IMR-90 (cell line): ENCODE measurements around the gene APOL3. TPM values are rescaled to one million over a fixed set of nuclear protein-coding genes. Genes with fewer than 3 reads are reported as not detected.
A peak's percentile ranks its signal among the peaks of the same experiment; 100 is the strongest.

ENCODE experiments used
- ATAC-seq: fragments of 200-7000 bp; cut with Tn5 transposase; 2 replicates; pipeline ENCODE4 v1.9.1; 2020; ENCODE audit warnings: low read depth, mild to moderate bottlenecking, moderate library complexity
- BruUV-seq: library from RNA; stranded (reverse); fragments of 400-500 nt; replicated peaks from 2 replicates; lab custom pipeline; 2021; lab: Mats Ljungman, UMichigan
- CTCF ChIA-PET: fragments of 300-600 bp; formaldehyde crosslinking; extraction: SDS; loops from one replicate; lab custom pipeline; 2021; ENCODE audit warnings: antibody characterized with exemption; lab: Yijun Ruan, JAX
- POLR2A ChIA-PET: fragments of 300-600 bp; sonication (Branson Sonifier 250); formaldehyde crosslinking; loops from one replicate; lab custom pipeline; 2022; ENCODE audit warnings: antibody characterized with exemption; ENCODE audit not compliant: unreplicated experiment; lab: Charles Lee
- DNase-seq: peaks from one replicate; pipeline ENCODE4 v3.0.0; 2013
- H2AFZ ChIP-seq: replicated peaks from 2 replicates; pipeline ENCODE3; 2013; ENCODE audit warnings: low read length, mild to moderate bottlenecking; ENCODE audit not compliant: poor library complexity
- H2AK5ac ChIP-seq: 2 replicates; pipeline ENCODE4 v1.6.1; 2013; ENCODE audit warnings: low read depth, low read length, inconsistent platforms
- H2AK9ac ChIP-seq: replicated peaks from 2 replicates; pipeline ENCODE3; 2013; ENCODE audit warnings: mild to moderate bottlenecking, low read depth, low read length, moderate library complexity; ENCODE audit not compliant: poor library complexity
- H2BK120ac ChIP-seq: 2 replicates; pipeline ENCODE4 v1.6.1; 2013; ENCODE audit warnings: low read depth, low read length, inconsistent platforms
- H2BK15ac ChIP-seq: 3 replicates; pipeline ENCODE4 v1.6.1; 2013; ENCODE audit warnings: low read depth, low read length, inconsistent platforms
- H2BK20ac ChIP-seq: 2 replicates; pipeline ENCODE4 v1.6.1; 2013; ENCODE audit warnings: low read depth, mild to moderate bottlenecking, inconsistent platforms, low read length, moderate library complexity
- H2BK5ac ChIP-seq: 2 replicates; pipeline ENCODE4 v1.6.1; 2013; ENCODE audit warnings: mild to moderate bottlenecking, low read depth, low read length, inconsistent platforms; ENCODE audit not compliant: poor library complexity, severe bottlenecking
- H3K14ac ChIP-seq: replicated peaks from 2 replicates; pipeline ENCODE4 v1.6.1; 2013; ENCODE audit warnings: low read depth, low read length, inconsistent platforms
- H3K18ac ChIP-seq: 2 replicates; pipeline ENCODE4 v1.6.1; 2013; ENCODE audit warnings: low read depth, low read length, control low read depth
- H3K23ac ChIP-seq: 2 replicates; pipeline ENCODE4 v1.6.1; 2013; ENCODE audit warnings: low read depth, low read length, inconsistent platforms
- H3K27ac ChIP-seq: 2 replicates; pipeline ENCODE4 v1.5.1; 2013; ENCODE audit warnings: mild to moderate bottlenecking, control low read depth, low read length; ENCODE audit not compliant: insufficient read depth
- H3K27me3 ChIP-seq: 2 replicates; pipeline ENCODE4 v1.6.1; 2013; ENCODE audit warnings: low read length; ENCODE audit not compliant: control insufficient read depth, insufficient read depth
- H3K36me3 ChIP-seq: 2 replicates; pipeline ENCODE4 v1.6.1; 2013; ENCODE audit warnings: low read length, mixed read lengths; ENCODE audit not compliant: control insufficient read depth, insufficient read depth
- H3K4ac ChIP-seq: 2 replicates; pipeline ENCODE4 v1.6.1; 2013; ENCODE audit warnings: low read depth, low read length, inconsistent platforms
- H3K4me1 ChIP-seq: 2 replicates; pipeline ENCODE4 v1.6.1; 2013; ENCODE audit warnings: low read length, mixed read lengths; ENCODE audit not compliant: control insufficient read depth, insufficient read depth
- H3K4me2 ChIP-seq: 2 replicates; pipeline ENCODE4 v1.6.1; 2013; ENCODE audit warnings: low read depth, mild to moderate bottlenecking, control low read depth, low read length, moderate library complexity
- H3K4me3 ChIP-seq: 2 replicates; pipeline ENCODE4 v1.5.1; 2013; ENCODE audit warnings: low read depth, mild to moderate bottlenecking, control low read depth, low read length, moderate library complexity; ENCODE audit not compliant: insufficient read depth
- H3K56ac ChIP-seq: 2 replicates; pipeline ENCODE4 v1.6.1; 2013; ENCODE audit warnings: low read length, inconsistent platforms; ENCODE audit not compliant: insufficient read depth; ENCODE audit errors: extremely low read depth
- H3K79me1 ChIP-seq, 2 experiments: 2 replicates each; pipeline ENCODE4 v1.6.1; 2013; ENCODE audit warnings: low read length in 2 of 2, inconsistent platforms in 1 of 2, low read depth in 1 of 2
- H3K9ac ChIP-seq: 2 replicates; pipeline ENCODE4 v1.6.1; 2013; ENCODE audit warnings: low read depth, low read length, control low read depth
- H3K9me1 ChIP-seq: 2 replicates; pipeline ENCODE4 v1.6.1; 2013; ENCODE audit warnings: low read length, inconsistent platforms; ENCODE audit not compliant: insufficient read depth
- H3K9me3 ChIP-seq: 2 replicates; pipeline ENCODE4 v1.6.1; 2013; ENCODE audit warnings: low read length; ENCODE audit not compliant: control insufficient read depth, insufficient read depth
- H4K20me1 ChIP-seq: 2 replicates; pipeline ENCODE4 v1.6.1; 2013; ENCODE audit warnings: low read length, inconsistent platforms; ENCODE audit not compliant: insufficient read depth
- H4K5ac ChIP-seq: 2 replicates; pipeline ENCODE4 v1.6.1; 2013; ENCODE audit warnings: mild to moderate bottlenecking, low read depth, low read length, control low read depth
- H4K8ac ChIP-seq, 2 experiments: 2 replicates each; pipeline ENCODE4 v1.6.1; 2013; ENCODE audit warnings: low read depth in 2 of 2, low read length in 2 of 2, control low read depth in 1 of 2, inconsistent platforms in 1 of 2
- H4K91ac ChIP-seq: 2 replicates; pipeline ENCODE4 v1.6.1; 2013; ENCODE audit warnings: low read depth, low read length, inconsistent platforms; ENCODE audit not compliant: insufficient read depth
- BHLHE40 ChIP-seq: fragments of 150-350 bp; IDR thresholded peaks from 2 replicates; pipeline ENCODE4 v1.6.1; 2016; ENCODE audit warnings: mild to moderate bottlenecking, low read depth, low read length
- CEBPB ChIP-seq: IDR thresholded peaks from 2 replicates; pipeline ENCODE4 v1.6.1; 2012; ENCODE audit warnings: low read depth, low read length, improper control_type of control experiment
- CHD1 ChIP-seq: IDR thresholded peaks from 2 replicates; pipeline ENCODE4 v1.6.1; 2012; ENCODE audit warnings: low read depth, low read length, improper control_type of control experiment
- CTCF ChIP-seq: conservative IDR thresholded peaks from 2 replicates; pipeline ENCODE4 v1.5.1; 2012; ENCODE audit warnings: mild to moderate bottlenecking, low read depth, low read length, improper control_type of control experiment
- ELK1 ChIP-seq: fragments of 150-350 bp; IDR thresholded peaks from 2 replicates; pipeline ENCODE4 v1.6.1; 2016; ENCODE audit warnings: low read depth, mild to moderate bottlenecking, low read length, moderate library complexity, borderline replicate concordance
- FOS ChIP-seq: fragments of 150-350 bp; IDR thresholded peaks from 2 replicates; pipeline ENCODE4 v1.6.1; 2016; ENCODE audit warnings: low read depth, low read length
- MAFK ChIP-seq: IDR thresholded peaks from 2 replicates; pipeline ENCODE4 v1.6.1; 2012; ENCODE audit warnings: low read depth, low read length, improper control_type of control experiment
- MAZ ChIP-seq: IDR thresholded peaks from 2 replicates; pipeline ENCODE4 v1.6.1; 2012; ENCODE audit warnings: low read depth, mild to moderate bottlenecking, low read length, improper control_type of control experiment, moderate library complexity, borderline replicate concordance
- MXI1 ChIP-seq: IDR thresholded peaks from 2 replicates; pipeline ENCODE4 v1.6.1; 2012; ENCODE audit warnings: low read depth, mild to moderate bottlenecking, low read length, moderate library complexity, borderline replicate concordance
- NFE2L2 ChIP-seq: fragments of 150-350 bp; IDR thresholded peaks from 2 replicates; pipeline ENCODE4 v1.6.1; 2016; ENCODE audit warnings: low read depth, mild to moderate bottlenecking, low read length
- POLR2A ChIP-seq: IDR thresholded peaks from 2 replicates; pipeline ENCODE4 v1.6.1; 2012; ENCODE audit warnings: mild to moderate bottlenecking, low read depth, low read length
- RAD21 ChIP-seq: IDR thresholded peaks from 2 replicates; pipeline ENCODE4 v1.6.1; 2012; ENCODE audit warnings: low read length, improper control_type of control experiment
- RCOR1 ChIP-seq: IDR thresholded peaks from 2 replicates; pipeline ENCODE4 v1.6.1; 2012; ENCODE audit warnings: mild to moderate bottlenecking, low read length, improper control_type of control experiment; ENCODE audit not compliant: insufficient replicate concordance
- RFX5 ChIP-seq: IDR thresholded peaks from 2 replicates; pipeline ENCODE4 v1.8.0; 2012; ENCODE audit warnings: low read depth, mild to moderate bottlenecking, low read length, moderate library complexity
- SMC3 ChIP-seq: fragments of 150-350 bp; IDR thresholded peaks from 2 replicates; pipeline ENCODE4 v1.6.1; 2016; ENCODE audit warnings: low read depth, mild to moderate bottlenecking, antibody characterized with exemption, low read length, moderate library complexity
- USF2 ChIP-seq: fragments of 150-350 bp; IDR thresholded peaks from 2 replicates; pipeline ENCODE4 v1.6.1; 2017; ENCODE audit warnings: mild to moderate bottlenecking, antibody characterized with exemption, low read length, low read depth
- WGBS, 2 experiments: methylation state at CpG; one replicate each; pipeline versions ENCODE4 v1.1.5 to v1.1.7; 2013; ENCODE audit warnings: missing lambda C conversion rate in 2 of 2; ENCODE audit not compliant: insufficient read length in 1 of 2; ENCODE audit errors: extremely low coverage in 2 of 2; 5-methylcytosine and 5-hydroxymethylcytosine counted together
- dilution Hi-C: fragments of 300-500 bp; cut with HindIII; formaldehyde crosslinking; loops from one replicate; pipeline ENCODE4 v1.14.3; 2018; ENCODE audit warnings: low sequenced_read_pairs; ENCODE audit not compliant: unreplicated experiment
- in situ Hi-C: fragments of 300-500 bp; cut with MboI; formaldehyde crosslinking; loops from 3 replicates; pipeline ENCODE4 v1.14.3; 2019; ENCODE audit warnings: low sequenced_read_pairs, inconsistent platforms, mixed read lengths
- intact Hi-C: fragments of 100-400 bp; cut with micrococcal nuclease; formaldehyde crosslinking; loops from 2 replicates; pipeline ENCODE4 v1.10.0; 2022
- polyA plus RNA-seq, 3 experiments: library from polyadenylated mRNA; depleted of rRNA; stranded (reverse); fragments of >200 nt; gene quantifications; 2 replicates each; pipeline ENCODE4 v1.2.3, GENCODE V29; 2012; ENCODE audit warnings: low replicate concordance in 1 of 3
- total RNA-seq: library from RNA; depleted of rRNA; stranded (reverse); fragments of >200 nt; gene quantifications from 2 replicates; pipeline ENCODE4 v1.2.3, GENCODE V29; 2012

Gene APOL3
- total and polyA plus RNA-seq, 2 of the 4 experiments (the other 2 are of a cell fraction), result 1.4 to 2.3 TPM

GRCh38 chr22:36154423-36154945, 6.1 kb downstream of the APOL3 start:
- no peak overlapping the region for H2BK5ac ChIP-seq
- CTCF ChIA-PET, result no interaction called here

More at GRCh38 chr22:36154423-36154945, 6.1 kb downstream of the APOL3 start:
- no TSS peak for BruUV-seq
- Histone ChIP-seq H3K14ac (no peak overlapping the region), H3K18ac (no peak overlapping the region), H4K20me1 (no peaks in the 10 kb centered on the region), H3K9ac (no peak overlapping the region), H3K79me1 (peaks cover 0 to 7% of the 10 kb centered on the region in 2 experiments; a peak in 1 of 4 replicates), H3K36me3 (no peaks in the 10 kb centered on the region), H3K56ac (no peak overlapping the region), H2AFZ (no peak overlapping the region), H3K4me3 (no peak overlapping the region), H4K91ac (no peak overlapping the region), H2BK120ac (no peak overlapping the region), H3K4me2 (no peak overlapping the region), H3K23ac (no peak overlapping the region), H3K4me1 (peaks cover 13% of the 10 kb centered on the region; the same call in 1 of the 2 replicates), H3K9me1 (peaks cover 8% of the 10 kb centered on the region; the same call in 1 of the 2 replicates), H2BK20ac (no peak overlapping the region), H2BK15ac (no peak overlapping the region), H2AK5ac (no peak overlapping the region), H3K27ac (no peak overlapping the region), H3K4ac (no peak overlapping the region), H4K5ac (peak overlapping the region; percentile 35; the same call in 1 of the 2 replicates), H3K9me3 (peaks cover 2% of the 10 kb centered on the region; the same call in 1 of the 2 replicates), H3K27me3 (0 out of 2 replicates have a peak, but pooled peaks cover 2% of the 10 kb centered on the region), H4K8ac (no peak overlapping the region), H2AK9ac (no peak overlapping the region)
- intact Hi-C loops, result no loop called here
- POLR2A ChIA-PET, result no interaction called here
- ATAC-seq, result no peak
- TF ChIP-seq RAD21 (no peak), NFE2L2 (no peak), MAZ (no peak), MXI1 (no peak), CHD1 (no peak), RFX5 (no peak), BHLHE40 (no peak), RCOR1 (no peak), USF2 (no peak), ELK1 (no peak), CEBPB (no peak), CTCF (no peak), SMC3 (no peak), MAFK (no peak), POLR2A (no peak), FOS (no peak)
- DNase-seq, result no peak
- WGBS, 2 experiments, result no CpG with 5 or more reads among the region's 3 CpGs
- in situ Hi-C loops, result no loop called here
- dilution Hi-C loops, result no loop called here
